ENCODE results near the gene FTO. TPM values are rescaled to one million over a fixed set of nuclear protein-coding genes. Genes with fewer than 3 reads are reported as not detected.

The FTO gene
- total RNA-seq, 1 experiment from 2014 or later: 57.4 TPM

DNA sequence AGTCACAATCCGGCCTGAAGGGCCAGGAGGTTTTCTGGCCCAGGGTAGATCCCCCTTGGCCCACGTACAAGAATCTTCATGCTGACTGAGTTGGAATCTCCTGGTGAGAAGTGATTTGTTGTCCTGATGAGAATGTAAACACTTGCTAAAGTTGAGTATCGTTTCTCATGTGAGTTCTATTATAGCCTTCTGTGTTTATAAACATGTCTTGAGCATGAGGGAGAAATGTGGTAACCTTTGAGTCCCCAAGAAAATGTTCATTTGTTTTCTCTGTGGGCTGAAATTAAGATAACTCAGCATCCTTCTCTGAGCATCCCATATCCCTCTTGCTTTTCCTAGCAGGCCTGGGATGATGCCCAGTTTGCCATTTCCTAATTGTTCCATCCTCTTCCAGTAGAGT is 204.8 kb downstream of the FTO start:
- H3K9me3 Mint-ChIP-seq: no peaks in the 10 kb centered on the region
- H3K27me3 Mint-ChIP-seq (ENCODE audit: low read depth): no peaks in the 10 kb centered on the region
- DNase-seq (ENCODE audit: low spot score): no peak
- no peak overlapping the region for H3K27ac Mint-ChIP-seq
- ChIA-PET CTCF (no interaction called here), POLR2A (no interaction called here)
- H3K4me1 Mint-ChIP-seq: no peaks in the 10 kb centered on the region; the same call in 1 of the 2 replicates
- H3K4me3 Mint-ChIP-seq: no peak overlapping the region
- no peak for ATAC-seq
- no peak for TF ChIP-seq CREB1 (CRISPR knock-in tag; IDR thresholded peaks at IDR 0.05)
- TF ChIP-seq, protein P1, sequence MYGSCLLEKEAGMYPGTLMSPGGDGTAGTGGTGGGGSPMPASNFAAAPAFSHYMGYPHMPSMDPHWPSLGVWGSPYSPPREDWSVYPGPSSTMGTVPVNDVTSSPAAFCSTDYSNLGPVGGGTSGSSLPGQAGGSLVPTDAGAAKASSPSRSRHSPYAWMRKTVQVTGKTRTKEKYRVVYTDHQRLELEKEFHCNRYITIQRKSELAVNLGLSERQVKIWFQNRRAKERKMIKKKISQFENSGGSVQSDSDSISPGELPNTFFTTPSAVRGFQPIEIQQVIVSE (CRISPR knock-in tag; IDR thresholded peaks at IDR 0.05; ENCODE audit: borderline replicate concordance): no peak
- no peak for TF ChIP-seq FOXK1 (CRISPR knock-in tag; IDR thresholded peaks at IDR 0.05)
- TF ChIP-seq, protein P2, sequence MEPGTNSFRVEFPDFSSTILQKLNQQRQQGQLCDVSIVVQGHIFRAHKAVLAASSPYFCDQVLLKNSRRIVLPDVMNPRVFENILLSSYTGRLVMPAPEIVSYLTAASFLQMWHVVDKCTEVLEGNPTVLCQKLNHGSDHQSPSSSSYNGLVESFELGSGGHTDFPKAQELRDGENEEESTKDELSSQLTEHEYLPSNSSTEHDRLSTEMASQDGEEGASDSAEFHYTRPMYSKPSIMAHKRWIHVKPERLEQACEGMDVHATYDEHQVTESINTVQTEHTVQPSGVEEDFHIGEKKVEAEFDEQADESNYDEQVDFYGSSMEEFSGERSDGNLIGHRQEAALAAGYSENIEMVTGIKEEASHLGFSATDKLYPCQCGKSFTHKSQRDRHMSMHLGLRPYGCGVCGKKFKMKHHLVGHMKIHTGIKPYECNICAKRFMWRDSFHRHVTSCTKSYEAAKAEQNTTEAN (CRISPR knock-in tag; IDR thresholded peaks at IDR 0.05): no peak
- TF ChIP-seq, protein P3, sequence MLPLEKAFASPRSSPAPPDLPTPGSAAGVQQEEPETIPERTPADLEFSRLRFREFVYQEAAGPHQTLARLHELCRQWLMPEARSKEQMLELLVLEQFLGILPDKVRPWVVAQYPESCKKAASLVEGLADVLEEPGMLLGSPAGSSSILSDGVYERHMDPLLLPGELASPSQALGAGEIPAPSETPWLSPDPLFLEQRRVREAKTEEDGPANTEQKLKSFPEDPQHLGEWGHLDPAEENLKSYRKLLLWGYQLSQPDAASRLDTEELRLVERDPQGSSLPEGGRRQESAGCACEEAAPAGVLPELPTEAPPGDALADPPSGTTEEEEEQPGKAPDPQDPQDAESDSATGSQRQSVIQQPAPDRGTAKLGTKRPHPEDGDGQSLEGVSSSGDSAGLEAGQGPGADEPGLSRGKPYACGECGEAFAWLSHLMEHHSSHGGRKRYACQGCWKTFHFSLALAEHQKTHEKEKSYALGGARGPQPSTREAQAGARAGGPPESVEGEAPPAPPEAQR (CRISPR knock-in tag; IDR thresholded peaks at IDR 0.05): no peak
- TF ChIP-seq TCF7 (CRISPR knock-in tag; IDR thresholded peaks at IDR 0.05; ENCODE audit: low read depth): no peak
- TF ChIP-seq, protein P4, sequence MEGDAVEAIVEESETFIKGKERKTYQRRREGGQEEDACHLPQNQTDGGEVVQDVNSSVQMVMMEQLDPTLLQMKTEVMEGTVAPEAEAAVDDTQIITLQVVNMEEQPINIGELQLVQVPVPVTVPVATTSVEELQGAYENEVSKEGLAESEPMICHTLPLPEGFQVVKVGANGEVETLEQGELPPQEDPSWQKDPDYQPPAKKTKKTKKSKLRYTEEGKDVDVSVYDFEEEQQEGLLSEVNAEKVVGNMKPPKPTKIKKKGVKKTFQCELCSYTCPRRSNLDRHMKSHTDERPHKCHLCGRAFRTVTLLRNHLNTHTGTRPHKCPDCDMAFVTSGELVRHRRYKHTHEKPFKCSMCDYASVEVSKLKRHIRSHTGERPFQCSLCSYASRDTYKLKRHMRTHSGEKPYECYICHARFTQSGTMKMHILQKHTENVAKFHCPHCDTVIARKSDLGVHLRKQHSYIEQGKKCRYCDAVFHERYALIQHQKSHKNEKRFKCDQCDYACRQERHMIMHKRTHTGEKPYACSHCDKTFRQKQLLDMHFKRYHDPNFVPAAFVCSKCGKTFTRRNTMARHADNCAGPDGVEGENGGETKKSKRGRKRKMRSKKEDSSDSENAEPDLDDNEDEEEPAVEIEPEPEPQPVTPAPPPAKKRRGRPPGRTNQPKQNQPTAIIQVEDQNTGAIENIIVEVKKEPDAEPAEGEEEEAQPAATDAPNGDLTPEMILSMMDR (IDR thresholded peaks at IDR 0.05): no peak
- no peak for TF ChIP-seq NR1H2 (CRISPR knock-in tag; IDR thresholded peaks at IDR 0.05)
- TF ChIP-seq, protein P5, sequence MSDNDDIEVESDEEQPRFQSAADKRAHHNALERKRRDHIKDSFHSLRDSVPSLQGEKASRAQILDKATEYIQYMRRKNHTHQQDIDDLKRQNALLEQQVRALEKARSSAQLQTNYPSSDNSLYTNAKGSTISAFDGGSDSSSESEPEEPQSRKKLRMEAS (CRISPR knock-in tag; IDR thresholded peaks at IDR 0.05): no peak
- TF ChIP-seq, protein P6, sequence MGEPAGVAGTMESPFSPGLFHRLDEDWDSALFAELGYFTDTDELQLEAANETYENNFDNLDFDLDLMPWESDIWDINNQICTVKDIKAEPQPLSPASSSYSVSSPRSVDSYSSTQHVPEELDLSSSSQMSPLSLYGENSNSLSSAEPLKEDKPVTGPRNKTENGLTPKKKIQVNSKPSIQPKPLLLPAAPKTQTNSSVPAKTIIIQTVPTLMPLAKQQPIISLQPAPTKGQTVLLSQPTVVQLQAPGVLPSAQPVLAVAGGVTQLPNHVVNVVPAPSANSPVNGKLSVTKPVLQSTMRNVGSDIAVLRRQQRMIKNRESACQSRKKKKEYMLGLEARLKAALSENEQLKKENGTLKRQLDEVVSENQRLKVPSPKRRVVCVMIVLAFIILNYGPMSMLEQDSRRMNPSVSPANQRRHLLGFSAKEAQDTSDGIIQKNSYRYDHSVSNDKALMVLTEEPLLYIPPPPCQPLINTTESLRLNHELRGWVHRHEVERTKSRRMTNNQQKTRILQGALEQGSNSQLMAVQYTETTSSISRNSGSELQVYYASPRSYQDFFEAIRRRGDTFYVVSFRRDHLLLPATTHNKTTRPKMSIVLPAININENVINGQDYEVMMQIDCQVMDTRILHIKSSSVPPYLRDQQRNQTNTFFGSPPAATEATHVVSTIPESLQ (CRISPR knock-in tag; IDR thresholded peaks at IDR 0.05): no peak
- TF ChIP-seq NR3C1 (CRISPR knock-in tag; conservative IDR thresholded peaks at IDR 0.05; ENCODE audit: low read depth): no peak
- no peak for TF ChIP-seq HMGA2 (CRISPR knock-in tag; IDR thresholded peaks at IDR 0.05)
- TF ChIP-seq CBFB (CRISPR knock-in tag; IDR thresholded peaks at IDR 0.05; ENCODE audit: low read depth): no peak
- no peak for TF ChIP-seq ZNF416 (CRISPR knock-in tag; IDR thresholded peaks at IDR 0.05)
- TF ChIP-seq ZNF317 (CRISPR knock-in tag; IDR thresholded peaks at IDR 0.05; ENCODE audit: borderline replicate concordance, low read depth): no peak
- H3K36me3 Mint-ChIP-seq: no peaks in the 10 kb centered on the region

DNA sequence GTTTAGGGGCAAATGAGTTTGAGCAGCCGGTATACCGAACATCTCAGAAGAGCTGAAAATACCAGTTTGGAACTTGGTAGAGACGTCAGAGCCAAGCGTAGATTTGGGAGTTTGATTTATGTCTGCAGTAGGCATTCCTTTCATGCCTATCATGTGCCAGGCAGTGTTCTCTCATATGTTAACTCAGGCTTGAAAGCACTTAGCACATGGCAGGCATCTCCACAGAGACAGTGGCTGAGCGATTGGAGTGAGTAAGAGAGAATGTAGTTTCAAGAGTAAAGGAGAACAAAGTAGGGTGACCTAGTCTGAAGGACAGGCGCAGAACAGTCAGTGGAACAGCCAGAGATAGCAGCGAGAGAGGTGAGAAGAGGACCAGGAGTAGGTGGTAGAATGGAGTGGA is 207.0 kb downstream of the FTO start:
- H3K36me3 Mint-ChIP-seq: no peaks in the 10 kb centered on the region
- no peaks in the 10 kb centered on the region for H3K27me3 Mint-ChIP-seq (ENCODE audit: low read depth)
- TF ChIP-seq, protein P7, sequence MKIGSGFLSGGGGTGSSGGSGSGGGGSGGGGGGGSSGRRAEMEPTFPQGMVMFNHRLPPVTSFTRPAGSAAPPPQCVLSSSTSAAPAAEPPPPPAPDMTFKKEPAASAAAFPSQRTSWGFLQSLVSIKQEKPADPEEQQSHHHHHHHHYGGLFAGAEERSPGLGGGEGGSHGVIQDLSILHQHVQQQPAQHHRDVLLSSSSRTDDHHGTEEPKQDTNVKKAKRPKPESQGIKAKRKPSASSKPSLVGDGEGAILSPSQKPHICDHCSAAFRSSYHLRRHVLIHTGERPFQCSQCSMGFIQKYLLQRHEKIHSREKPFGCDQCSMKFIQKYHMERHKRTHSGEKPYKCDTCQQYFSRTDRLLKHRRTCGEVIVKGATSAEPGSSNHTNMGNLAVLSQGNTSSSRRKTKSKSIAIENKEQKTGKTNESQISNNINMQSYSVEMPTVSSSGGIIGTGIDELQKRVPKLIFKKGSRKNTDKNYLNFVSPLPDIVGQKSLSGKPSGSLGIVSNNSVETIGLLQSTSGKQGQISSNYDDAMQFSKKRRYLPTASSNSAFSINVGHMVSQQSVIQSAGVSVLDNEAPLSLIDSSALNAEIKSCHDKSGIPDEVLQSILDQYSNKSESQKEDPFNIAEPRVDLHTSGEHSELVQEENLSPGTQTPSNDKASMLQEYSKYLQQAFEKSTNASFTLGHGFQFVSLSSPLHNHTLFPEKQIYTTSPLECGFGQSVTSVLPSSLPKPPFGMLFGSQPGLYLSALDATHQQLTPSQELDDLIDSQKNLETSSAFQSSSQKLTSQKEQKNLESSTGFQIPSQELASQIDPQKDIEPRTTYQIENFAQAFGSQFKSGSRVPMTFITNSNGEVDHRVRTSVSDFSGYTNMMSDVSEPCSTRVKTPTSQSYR (CRISPR knock-in tag; IDR thresholded peaks at IDR 0.05): no peak
- no peak for TF ChIP-seq ESRRA (CRISPR knock-in tag; IDR thresholded peaks at IDR 0.05; ENCODE audit: borderline replicate concordance)
- TF ChIP-seq, protein P8, sequence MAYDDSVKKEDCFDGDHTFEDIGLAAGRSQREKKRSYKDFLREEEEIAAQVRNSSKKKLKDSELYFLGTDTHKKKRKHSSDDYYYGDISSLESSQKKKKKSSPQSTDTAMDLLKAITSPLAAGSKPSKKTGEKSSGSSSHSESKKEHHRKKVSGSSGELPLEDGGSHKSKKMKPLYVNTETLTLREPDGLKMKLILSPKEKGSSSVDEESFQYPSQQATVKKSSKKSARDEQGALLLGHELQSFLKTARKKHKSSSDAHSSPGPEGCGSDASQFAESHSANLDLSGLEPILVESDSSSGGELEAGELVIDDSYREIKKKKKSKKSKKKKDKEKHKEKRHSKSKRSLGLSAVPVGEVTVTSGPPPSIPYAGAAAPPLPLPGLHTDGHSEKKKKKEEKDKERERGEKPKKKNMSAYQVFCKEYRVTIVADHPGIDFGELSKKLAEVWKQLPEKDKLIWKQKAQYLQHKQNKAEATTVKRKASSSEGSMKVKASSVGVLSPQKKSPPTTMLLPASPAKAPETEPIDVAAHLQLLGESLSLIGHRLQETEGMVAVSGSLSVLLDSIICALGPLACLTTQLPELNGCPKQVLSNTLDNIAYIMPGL (CRISPR knock-in tag; IDR thresholded peaks at IDR 0.05): no peak
- no peak for TF ChIP-seq ELF4 (CRISPR knock-in tag; IDR thresholded peaks at IDR 0.05; ENCODE audit: low read depth)
- TF ChIP-seq, protein P9, sequence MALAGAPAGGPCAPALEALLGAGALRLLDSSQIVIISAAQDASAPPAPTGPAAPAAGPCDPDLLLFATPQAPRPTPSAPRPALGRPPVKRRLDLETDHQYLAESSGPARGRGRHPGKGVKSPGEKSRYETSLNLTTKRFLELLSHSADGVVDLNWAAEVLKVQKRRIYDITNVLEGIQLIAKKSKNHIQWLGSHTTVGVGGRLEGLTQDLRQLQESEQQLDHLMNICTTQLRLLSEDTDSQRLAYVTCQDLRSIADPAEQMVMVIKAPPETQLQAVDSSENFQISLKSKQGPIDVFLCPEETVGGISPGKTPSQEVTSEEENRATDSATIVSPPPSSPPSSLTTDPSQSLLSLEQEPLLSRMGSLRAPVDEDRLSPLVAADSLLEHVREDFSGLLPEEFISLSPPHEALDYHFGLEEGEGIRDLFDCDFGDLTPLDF (CRISPR knock-in tag; IDR thresholded peaks at IDR 0.05): no peak
- ChIA-PET CTCF (interaction anchor here (1.7 kb wide), 1 partner anchor 361 kb away, joined by 4 read pairs; no protein-coding TSS in a partner anchor), POLR2A (no interaction called here)
- DNase-seq (ENCODE audit: low spot score) (no peak), ATAC-seq (no peak; the same call in 1 of the 2 replicates)
- no peaks in the 10 kb centered on the region for H3K9me3 Mint-ChIP-seq
- no peak overlapping the region for H3K27ac Mint-ChIP-seq
- H3K4me3 Mint-ChIP-seq: no peak overlapping the region
- peaks cover 14% of the 10 kb centered on the region for H3K4me1 Mint-ChIP-seq
